ENCODE results near the gene IGLL5. TPM values are rescaled to one million over a fixed set of nuclear protein-coding genes. Genes with fewer than 3 reads are reported as not detected.

The IGLL5 gene
- total and polyA plus RNA-seq, 9 of the 15 experiments (the other 6 are each of a cell fraction or from before 2014, with no cell fraction given) = not detected

Small RNA genes lying within 50 kb of the gene (microRNA-seq; reads per million reads assigned to microRNA genes)
- gene MIR5571 (ENCODE audit: borderline microRNAs expressed) = not detected

Small RNA genes lying within 50 kb of the gene (small RNA-seq; reads per million reads assigned to genes)
- not detected for gene IGLC4
- gene IGLC5 = not detected
- gene IGLJ1 = not detected
- gene IGLJ2 = not detected
- gene IGLJ3 = not detected
- not detected for gene IGLJ4
- gene IGLJ5 = not detected
- not detected for gene IGLJ6
- not detected for gene IGLJ7
- gene IGLV2-5 = not detected
- gene IGLV3-2 = not detected
- gene IGLV3-4 = not detected
- not detected for gene IGLV3-6
- not detected for gene IGLV3-7
- not detected for gene MIR5571

Other genes starting within 250 kb of the IGLL5 start
- gene GGTLC2, start 243.2 kb upstream of the IGLL5 start, total RNA-seq (2014; rRNA removed) = not detected in 2 replicates
- not detected in 2 replicates for gene GGTLC2, start 243.2 kb upstream of the IGLL5 start, total RNA-seq (2014; rRNA removed; fragmentation: Illumina TruSeq; extraction: Trizol)
- gene GGTLC2, start 243.2 kb upstream of the IGLL5 start, total RNA-seq (2015; rRNA removed; fragmentation: Illumina TruSeq; extraction: Trizol) = not detected in 2 replicates
- gene GGTLC2, start 243.2 kb upstream of the IGLL5 start, total RNA-seq (2021) = not detected in 2 replicates
- not detected in 2 replicates for gene GGTLC2, start 243.2 kb upstream of the IGLL5 start, polyA plus RNA-seq (2011; rRNA removed)
- not detected in 2 replicates for gene GGTLC2, start 243.2 kb upstream of the IGLL5 start, polyA plus RNA-seq (2014; fragmentation: Illumina TruSeq; extraction: Trizol)
- gene GGTLC2, start 243.2 kb upstream of the IGLL5 start, polyA plus RNA-seq (2014; fragmentation: Nextera tagmentation; extraction: Ambion mirVana) = not detected
- not detected in 2 replicates for gene GGTLC2, start 243.2 kb upstream of the IGLL5 start, polyA plus RNA-seq (2014; rRNA removed)
- gene GNAZ, start 182.7 kb downstream of the IGLL5 start, total RNA-seq (2014; rRNA removed) = 0.14 and 0.24 TPM in 2 replicates
- gene GNAZ, start 182.7 kb downstream of the IGLL5 start, total RNA-seq (2014; rRNA removed; fragmentation: Illumina TruSeq; extraction: Trizol) = 0.04 and 0.10 TPM in 2 replicates
- 0.04 and 0.11 TPM in 2 replicates for gene GNAZ, start 182.7 kb downstream of the IGLL5 start, total RNA-seq (2015; rRNA removed; fragmentation: Illumina TruSeq; extraction: Trizol)
- gene GNAZ, start 182.7 kb downstream of the IGLL5 start, total RNA-seq (2021) = 0.22 and 0.74 TPM in 2 replicates
- gene GNAZ, start 182.7 kb downstream of the IGLL5 start, polyA plus RNA-seq (2011; rRNA removed) = 0.13 and 0.22 TPM in 2 replicates
- gene GNAZ, start 182.7 kb downstream of the IGLL5 start, polyA plus RNA-seq (2014; fragmentation: Illumina TruSeq; extraction: Trizol) = 0.12 and 0.13 TPM in 2 replicates
- gene GNAZ, start 182.7 kb downstream of the IGLL5 start, polyA plus RNA-seq (2014; fragmentation: Nextera tagmentation; extraction: Ambion mirVana) = not detected
- gene GNAZ, start 182.7 kb downstream of the IGLL5 start, polyA plus RNA-seq (2014; rRNA removed) = 0.18 TPM in 1 of 2 replicates, not detected in the other

Measured in K562 (cell line).